Heart right ventricle (tissue), 16 donors: Measurements from ENCODE around the gene SFXN5. TPM values are rescaled to one million over a fixed set of nuclear protein-coding genes. Genes with fewer than 3 reads are reported as not detected.

Experiments
- ATAC-seq, 8 donors: fragments of 200-7000 bp; cut with Tn5 transposase; one replicate each; pipeline ENCODE4 v1.9.1; 2020; ENCODE audit warnings: mild to moderate bottlenecking in 8 of 8, moderate library complexity in 8 of 8, moderate number of reproducible peaks in 1 of 8
- DNase-seq, 2 donors: peaks; one replicate each; pipeline ENCODE4 v3.0.0-alpha.2; 2020
- H3K27ac ChIP-seq, 10 donors: fragments of 200-600 bp; sonication (generic) in 2 of 10; one replicate each; pipeline versions ENCODE4 v1.5.0 to v1.8.0; 2020 to 2022; ENCODE audit warnings: mild to moderate bottlenecking in 3 of 10
- H3K27me3 ChIP-seq, 7 donors: fragments of 200-600 bp; one replicate each; pipeline ENCODE4 v1.8.0; 2021 to 2022; ENCODE audit warnings: mild to moderate bottlenecking in 2 of 7
- H3K36me3 ChIP-seq, 9 donors: fragments of 200-600 bp; sonication (generic) in 1 of 9; one replicate each; pipeline versions ENCODE4 v1.5.0 to v1.8.0; 2020 to 2022; ENCODE audit warnings: mild to moderate bottlenecking in 2 of 9
- H3K4me1 ChIP-seq, 9 donors: fragments of 200-600 bp; sonication (generic) in 1 of 9; one replicate each; pipeline versions ENCODE4 v1.5.0 to v1.8.0; 2020 to 2022; ENCODE audit warnings: mild to moderate bottlenecking in 4 of 9
- H3K4me3 ChIP-seq, 10 donors: fragments of 200-600 bp; sonication (generic) in 2 of 10; one replicate each; pipeline versions ENCODE4 v1.5.0 to v1.8.0; 2020 to 2022; ENCODE audit warnings: mild to moderate bottlenecking in 7 of 10, moderate library complexity in 2 of 10
- H3K9me3 ChIP-seq, 11 donors: fragments of 200-600 bp in 10 of 11; sonication (generic) in 2 of 11; one replicate each; pipeline versions ENCODE4 v1.5.0 to v1.8.0; 2013 to 2022; ENCODE audit warnings: mild to moderate bottlenecking in 2 of 11, control low read depth in 1 of 11, moderate library complexity in 1 of 11
- CTCF ChIP-seq, 9 donors: fragments of 200-600 bp; sonication (generic) in 2 of 9; IDR thresholded peaks; one replicate each; pipeline versions ENCODE4 v1.5.0 to v1.8.0; 2021 to 2022; ENCODE audit warnings: antibody characterized with exemption in 9 of 9, mild to moderate bottlenecking in 5 of 9, moderate library complexity in 1 of 9
- WGBS, 2 donors: extraction: QIAGEN DNeasy Blood & Tissue Kit; methylation state at CpG; one replicate each; pipeline ENCODE4 v1.1.7; 2013; ENCODE audit warnings: inconsistent platforms in 1 of 2; 5-methylcytosine and 5-hydroxymethylcytosine counted together
- intact Hi-C, 10 donors: fragments of 100-400 bp; cut with DNase I; formaldehyde crosslinking; loops; one replicate each; pipeline versions ENCODE4 v1.11.1 to v1.14.2; 2022
- polyA plus RNA-seq, 2 donors: library from polyadenylated mRNA; stranded (reverse); fragments of 200-250 nt; gene quantifications; one replicate each; pipeline ENCODE4 v1.2.3, GENCODE V29; 2013
- total RNA-seq, 10 donors: library from RNA; stranded (reverse); fragmentation: NEBNext Ultra II Directional in 3 of 10; extraction: Animal tissue kit (Norgen Biotek cat#: 25700) in 3 of 10; gene quantifications; one replicate each; pipeline versions ENCODE4 v1.2.1 to v1.2.4, GENCODE V29; 2021 to 2023
- donor health status: Arrhythmogenic right ventricular cardiomyopathy.
- donor health status: ischemic (EF 13 %, LVEDD 7.1; RV severe dilation, severe dysfunction).
- donor health status: healthy with polysubstance abuse.
- donor health status: DM: no; HTN: yes; CAD: no.
- donor health status: DM: no; HTN: no; CAD: no.
- donor health status: ischemic (EF 25% LVEDD 6.9; RV normal size, moderate dysfunction).
- donor health status: ischemic (EF 25% LVEDD 5.7; RV mildly dilated, moderate dysfunction).
- donor health status: healthy.
- donor health status: DM: yes; HTN: yes; CAD: no.
- donor health status: Ischemic cardiomyopathy.
- donor health status: ischemic (EF 35%, LVEDD 5.7; RV mildly dilated, moderate dysfunction).
- donor health status: nonischemic (EF 11% LVEDD 7.7; RV severe dilation, severe dysfunction).
- donor health status: DM: yes; HTN: yes; CAD: no.
- donor health status: PGD.
- donor health status: ischemic (EF 29% LVEDD 5.4; RV normal size, mild dysfunction).
- donor health status: nonischemic (EF 23%, LVEDD 6.1; RV moderate dilation, normal function).

Gene SFXN5
- total and polyA plus RNA-seq, 12 donors: 4.4 to 11.8 (median 9.7) TPM

GRCh38 chr2:72926811-72927465 lies 144.6 kb downstream of the SFXN5 start:
- H3K27ac ChIP-seq: no peak overlapping the region
- peaks cover 7 to 21% (median 14%) of the 10 kb centered on the region in 9 donors for H3K4me1 ChIP-seq
- DNase-seq (no peak), ATAC-seq (no peak)
- no peak for TF ChIP-seq CTCF (IDR thresholded peaks at IDR 0.05)
- H3K9me3 ChIP-seq: no peaks in the 10 kb centered on the region
- 53 to 58% methylated on average over 6 of the region's 6 CpGs for WGBS, 2 donors
- H3K27me3 ChIP-seq: peaks cover 35 to 99% (median 92%) of the 10 kb centered on the region in 7 donors
- intact Hi-C loops: no loop called here
- no peaks in the 10 kb centered on the region for H3K36me3 ChIP-seq
- H3K4me3 ChIP-seq: no peak overlapping the region

GRCh38 chr2:72926368-72926767 lies 145.1 kb downstream of the SFXN5 start:
- 15 to 16% methylated on average over 4 of the region's 4 CpGs for WGBS, 2 donors
- Histone ChIP-seq H3K9me3 (no peaks in the 10 kb centered on the region), H3K4me1 (peaks cover 7 to 21% (median 14%) of the 10 kb centered on the region in 9 donors), H3K27me3 (peaks cover 40 to 99% (median 96%) of the 10 kb centered on the region in 7 donors), H3K27ac (no peak overlapping the region), H3K36me3 (no peaks in the 10 kb centered on the region), H3K4me3 (no peak overlapping the region)
- no peak for TF ChIP-seq CTCF (IDR thresholded peaks at IDR 0.05)
- DNase-seq (no peak), ATAC-seq (no peak)
- intact Hi-C loops: no loop called here

- Histone ChIP-seq H3K36me3 (no peaks in the 10 kb centered on the region), H3K4me1 (peaks cover 12 to 28% (median 20%) of the 10 kb centered on the region in 9 donors), H3K27me3 (peaks cover 47 to 100% (median 100%) of the 10 kb centered on the region in 7 donors), H3K4me3 (no peak overlapping the region), H3K27ac (no peak overlapping the region), H3K9me3 (no peaks in the 10 kb centered on the region)
- 8% methylated on average over 26 of the region's 26 CpGs for WGBS, 2 donors
- no peak for ATAC-seq
- TF ChIP-seq CTCF (IDR thresholded peaks at IDR 0.05): no peak
- no peak for DNase-seq
- intact Hi-C loops: no loop called here
Measured at GRCh38 chr2:72925328-72925943, 146.1 kb downstream of the SFXN5 start.

- intact Hi-C loops: no loop called here
- no peaks in the 10 kb centered on the region for H3K9me3 ChIP-seq
- ATAC-seq: peak in 1 of 8 donors; percentile 47
- 3 to 4% methylated on average over 58 to 61 of the region's 61 CpGs for WGBS, 2 donors
- no peak overlapping the region for H3K27ac ChIP-seq
- H3K27me3 ChIP-seq: peaks cover 55 to 100% (median 100%) of the 10 kb centered on the region in 7 donors
- H3K4me1 ChIP-seq: peaks cover 18 to 36% (median 28%) of the 10 kb centered on the region in 9 donors
- no peaks in the 10 kb centered on the region for H3K36me3 ChIP-seq
- no peak for DNase-seq
- peak overlapping the region in 2 of 10 donors; percentile 1 to 2 for H3K4me3 ChIP-seq
- no peak for TF ChIP-seq CTCF (IDR thresholded peaks at IDR 0.05)
Measured at GRCh38 chr2:72924353-72925240, 146.9 kb downstream of the SFXN5 start.
